HL-60 (cell line): ENCODE results near the gene POLR2M.

ENCODE experiments used
- GABPA ChIP-seq: IDR thresholded peaks from 2 replicates; pipeline ENCODE4 v1.6.1; 2012; ENCODE audit warnings: low read depth
- POLR2AphosphoS5 ChIP-seq: IDR thresholded peaks from 2 replicates; pipeline ENCODE4 v1.6.1; 2012; ENCODE audit warnings: low read depth
- TF ChIP-seq, protein P1 (sequence below): IDR thresholded peaks from one replicate; pipeline ENCODE4 v1.5.1; 2011; ENCODE audit warnings: low read length, control low read depth, inconsistent platforms; ENCODE audit not compliant: insufficient read depth

DNA sequence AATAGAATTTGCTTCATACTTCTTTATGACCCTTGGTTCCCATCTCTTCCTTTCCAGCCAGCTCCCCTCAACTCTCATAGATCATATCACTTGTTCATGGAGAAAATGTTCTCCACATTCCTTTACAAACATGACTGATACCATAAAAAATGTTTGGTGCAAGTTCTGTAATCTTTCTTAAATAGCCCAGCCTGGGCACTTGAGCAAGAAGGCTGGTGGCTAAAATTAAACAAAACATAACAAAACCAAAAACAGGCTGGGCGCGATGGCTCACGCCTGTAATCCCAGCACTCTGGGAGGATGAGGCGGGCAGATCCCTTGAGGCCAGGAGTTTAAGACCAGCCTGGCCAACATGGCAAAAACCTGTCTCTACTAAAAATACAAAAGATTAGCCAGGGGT is 8.9 kb upstream of the POLR2M start:
- TF ChIP-seq, protein P1, sequence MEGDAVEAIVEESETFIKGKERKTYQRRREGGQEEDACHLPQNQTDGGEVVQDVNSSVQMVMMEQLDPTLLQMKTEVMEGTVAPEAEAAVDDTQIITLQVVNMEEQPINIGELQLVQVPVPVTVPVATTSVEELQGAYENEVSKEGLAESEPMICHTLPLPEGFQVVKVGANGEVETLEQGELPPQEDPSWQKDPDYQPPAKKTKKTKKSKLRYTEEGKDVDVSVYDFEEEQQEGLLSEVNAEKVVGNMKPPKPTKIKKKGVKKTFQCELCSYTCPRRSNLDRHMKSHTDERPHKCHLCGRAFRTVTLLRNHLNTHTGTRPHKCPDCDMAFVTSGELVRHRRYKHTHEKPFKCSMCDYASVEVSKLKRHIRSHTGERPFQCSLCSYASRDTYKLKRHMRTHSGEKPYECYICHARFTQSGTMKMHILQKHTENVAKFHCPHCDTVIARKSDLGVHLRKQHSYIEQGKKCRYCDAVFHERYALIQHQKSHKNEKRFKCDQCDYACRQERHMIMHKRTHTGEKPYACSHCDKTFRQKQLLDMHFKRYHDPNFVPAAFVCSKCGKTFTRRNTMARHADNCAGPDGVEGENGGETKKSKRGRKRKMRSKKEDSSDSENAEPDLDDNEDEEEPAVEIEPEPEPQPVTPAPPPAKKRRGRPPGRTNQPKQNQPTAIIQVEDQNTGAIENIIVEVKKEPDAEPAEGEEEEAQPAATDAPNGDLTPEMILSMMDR, result no peak
- TF ChIP-seq POLR2AphosphoS5 (no peak), GABPA (no peak)
